HT-29 (cell line): ENCODE data around the gene TAPT1. TPM values are rescaled to one million over a fixed set of nuclear protein-coding genes. Genes with fewer than 3 reads are reported as not detected.

Source experiments
- DNase-seq: peaks from one replicate; pipeline ENCODE4 v3.0.0-alpha.2; 2015; ENCODE audit warnings: low spot score
- total RNA-seq: library from RNA; depleted of rRNA; stranded (reverse); fragments of >200 nt; shearing (Covaris generic); gene quantifications from 2 replicates; pipeline ENCODE4 v1.2.3, GENCODE V29; 2014

The TAPT1 gene
- total RNA-seq, 1 experiment from 2014 or later, result 6.7 TPM

DNA sequence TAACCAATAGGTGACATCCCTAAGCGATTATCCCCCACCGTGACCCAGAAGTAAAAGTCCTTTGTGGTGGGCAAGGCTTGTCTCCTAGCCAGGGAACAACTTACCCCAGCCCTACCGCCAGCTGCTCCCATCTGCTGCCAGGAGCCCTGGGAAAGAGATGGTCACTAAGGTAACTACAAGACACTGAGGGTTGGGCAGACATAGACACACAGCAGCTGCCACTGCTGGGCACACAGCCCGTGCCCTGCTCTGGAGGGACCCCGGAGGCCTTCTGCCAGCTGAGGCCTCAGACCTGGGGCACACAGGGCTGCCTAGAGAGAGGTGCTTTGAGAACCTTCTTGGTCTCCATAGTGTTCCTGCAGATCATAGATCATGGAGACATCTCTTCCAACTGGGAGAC is 89.4 kb downstream of the TAPT1 start:
- DNase-seq, result no peak

DNA sequence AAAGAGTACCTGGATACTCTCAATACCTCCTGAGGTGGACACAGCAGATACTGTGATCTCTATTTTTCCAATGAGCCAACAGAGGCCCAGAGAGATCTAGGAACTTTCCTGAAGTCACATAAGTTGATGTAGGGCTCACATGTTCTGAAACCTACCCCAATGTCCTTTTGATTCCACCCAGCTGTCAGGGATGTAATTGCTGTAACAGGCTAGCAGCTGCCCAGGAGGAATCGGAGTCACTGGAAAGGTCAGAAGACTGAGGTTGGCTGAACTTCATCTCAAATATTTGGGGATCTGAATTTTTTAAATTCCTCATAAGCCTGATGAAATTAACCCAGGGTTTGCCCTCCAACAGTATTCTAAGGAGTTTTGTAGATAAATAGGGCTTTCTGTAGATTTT is 90.0 kb downstream of the TAPT1 start:
- no peak for DNase-seq

DNA sequence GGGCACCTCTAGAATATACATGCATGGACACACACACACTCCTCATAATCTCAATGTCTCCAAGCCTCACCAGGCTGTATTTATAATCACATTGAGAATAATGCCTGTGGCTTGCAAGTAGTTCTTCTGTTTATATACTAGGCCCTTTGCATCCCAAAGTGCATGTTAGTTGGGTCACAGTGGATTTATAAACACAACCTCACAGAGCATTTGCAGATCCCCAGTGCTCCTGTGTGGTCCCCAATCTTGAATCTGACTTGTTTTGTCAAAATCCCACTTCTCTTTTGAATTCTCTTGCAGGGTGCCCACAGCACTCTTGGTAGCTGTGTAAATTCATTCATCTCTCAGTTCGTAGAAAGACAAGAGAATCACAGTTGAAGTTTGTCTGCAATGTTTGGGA is 92.9 kb downstream of the TAPT1 start:
- no peak for DNase-seq

DNA sequence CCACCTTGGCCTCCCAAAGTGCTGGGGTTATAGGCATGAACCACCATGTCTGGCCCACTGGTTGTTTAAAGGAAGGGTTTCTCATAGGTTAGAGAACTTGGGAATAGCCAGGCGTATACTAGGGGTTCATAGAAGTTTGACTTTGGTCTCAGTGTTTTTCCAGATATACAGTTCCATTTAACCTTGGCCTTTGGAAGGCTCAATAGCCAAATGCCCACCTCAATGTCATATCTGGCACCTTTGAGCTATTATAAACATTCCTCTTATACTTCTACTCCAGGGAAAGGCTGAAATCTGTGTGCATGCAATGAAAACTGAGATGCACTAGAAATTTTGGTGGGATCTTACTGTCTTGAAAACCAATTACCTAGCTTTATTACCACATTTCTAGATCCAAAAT is 95.0 kb downstream of the TAPT1 start:
- no peak for DNase-seq

DNA sequence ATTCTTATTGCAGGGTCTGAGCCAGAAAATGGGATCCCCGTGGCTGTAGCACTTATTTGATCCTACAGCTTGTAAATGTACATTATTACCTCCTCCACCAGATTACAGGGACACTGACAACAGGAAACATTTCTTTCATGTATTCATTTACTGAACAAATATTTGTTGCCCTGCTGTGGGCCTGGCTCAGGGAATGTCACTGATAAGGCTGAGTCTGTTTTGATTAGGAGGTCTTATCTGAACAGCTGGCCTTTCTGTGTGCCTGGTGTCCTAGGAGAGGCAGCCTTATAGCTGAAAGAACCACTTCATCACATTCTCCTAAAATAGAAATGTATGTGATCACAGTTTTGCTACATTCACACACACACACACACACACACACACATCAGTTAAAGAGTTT is 96.9 kb downstream of the TAPT1 start:
- no peak for DNase-seq

DNA sequence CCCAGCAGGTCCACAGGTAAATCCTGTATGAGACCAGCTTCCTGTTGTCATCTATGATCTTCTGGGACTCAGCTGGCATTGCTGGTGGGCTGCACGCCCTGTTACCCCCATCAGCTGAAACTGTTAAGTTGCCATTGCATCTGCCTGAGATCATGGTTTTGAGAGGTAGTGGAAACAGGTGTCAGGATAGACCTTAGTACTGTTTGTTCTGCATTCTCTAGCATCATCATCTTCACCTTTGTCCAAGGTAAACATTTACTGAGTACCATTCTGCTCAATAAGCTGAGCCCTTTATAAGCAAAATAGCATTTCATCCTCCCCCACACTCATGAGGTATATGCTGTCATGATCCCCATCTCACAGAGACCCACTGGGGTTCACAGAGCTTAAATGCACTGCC is 99.6 kb downstream of the TAPT1 start:
- DNase-seq, result no peak

DNA sequence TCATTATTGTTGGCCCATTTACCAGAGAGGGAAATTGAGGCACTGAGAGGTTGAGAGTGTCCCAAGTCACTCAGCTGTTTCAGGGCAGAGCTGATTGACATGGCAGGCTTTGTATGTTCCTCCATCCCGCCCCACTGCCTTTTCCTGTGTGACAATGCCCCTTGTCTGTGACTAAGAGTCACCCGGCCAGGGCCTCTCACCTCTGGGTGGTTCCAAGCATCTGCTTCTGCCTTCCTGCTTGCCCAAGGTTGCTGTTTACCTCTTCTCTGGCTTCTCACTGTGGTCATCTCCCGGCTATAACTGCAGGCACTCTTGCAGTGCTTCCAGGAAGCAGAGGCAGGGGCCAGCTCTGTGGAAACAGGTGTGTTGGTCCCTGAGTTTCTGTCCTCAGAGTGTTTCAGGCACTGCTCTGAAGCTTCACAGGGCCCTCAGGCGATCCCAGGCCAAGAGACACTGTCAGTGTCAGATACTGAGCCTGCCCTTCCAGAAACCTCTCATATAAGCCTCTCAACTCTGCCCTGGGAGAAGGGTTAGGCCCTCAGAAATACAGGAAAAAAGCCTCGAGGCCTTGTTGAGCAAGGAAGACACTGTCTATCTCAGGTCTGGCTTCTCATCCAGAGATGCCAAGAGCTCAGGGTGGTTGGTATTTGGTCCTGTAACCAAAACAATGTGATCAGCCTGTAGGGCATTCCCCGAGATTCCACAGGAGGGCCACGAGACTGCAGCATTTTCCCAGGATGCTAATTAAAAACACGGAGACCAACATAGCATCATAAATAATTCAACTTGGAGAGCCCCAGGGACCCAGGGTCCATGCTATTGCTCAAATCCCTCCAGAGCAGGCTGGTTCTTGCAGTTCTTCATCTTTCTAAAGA is 100.5 kb downstream of the TAPT1 start:
- DNase-seq, result peak; percentile 74

DNA sequence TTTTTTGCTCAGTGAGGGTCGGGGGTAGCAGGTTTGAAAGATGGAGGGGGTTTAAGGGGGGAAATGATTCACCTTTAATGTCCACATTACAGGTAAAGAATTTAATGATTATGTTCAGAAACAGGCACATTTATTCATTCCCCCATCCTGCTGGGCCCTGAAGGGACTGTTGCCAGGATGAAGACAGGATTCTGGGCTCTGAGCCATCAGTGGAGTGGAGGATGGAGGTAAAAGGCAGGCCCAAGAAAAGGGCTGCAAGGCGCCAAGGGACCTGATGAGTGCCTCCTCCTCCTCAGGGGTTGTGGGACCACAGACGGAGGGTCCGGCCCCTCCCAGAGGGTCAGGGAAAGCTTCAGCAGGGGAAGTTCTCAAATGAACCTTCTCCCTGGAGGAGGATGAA is 102.0 kb downstream of the TAPT1 start:
- DNase-seq, result no peak

DNA sequence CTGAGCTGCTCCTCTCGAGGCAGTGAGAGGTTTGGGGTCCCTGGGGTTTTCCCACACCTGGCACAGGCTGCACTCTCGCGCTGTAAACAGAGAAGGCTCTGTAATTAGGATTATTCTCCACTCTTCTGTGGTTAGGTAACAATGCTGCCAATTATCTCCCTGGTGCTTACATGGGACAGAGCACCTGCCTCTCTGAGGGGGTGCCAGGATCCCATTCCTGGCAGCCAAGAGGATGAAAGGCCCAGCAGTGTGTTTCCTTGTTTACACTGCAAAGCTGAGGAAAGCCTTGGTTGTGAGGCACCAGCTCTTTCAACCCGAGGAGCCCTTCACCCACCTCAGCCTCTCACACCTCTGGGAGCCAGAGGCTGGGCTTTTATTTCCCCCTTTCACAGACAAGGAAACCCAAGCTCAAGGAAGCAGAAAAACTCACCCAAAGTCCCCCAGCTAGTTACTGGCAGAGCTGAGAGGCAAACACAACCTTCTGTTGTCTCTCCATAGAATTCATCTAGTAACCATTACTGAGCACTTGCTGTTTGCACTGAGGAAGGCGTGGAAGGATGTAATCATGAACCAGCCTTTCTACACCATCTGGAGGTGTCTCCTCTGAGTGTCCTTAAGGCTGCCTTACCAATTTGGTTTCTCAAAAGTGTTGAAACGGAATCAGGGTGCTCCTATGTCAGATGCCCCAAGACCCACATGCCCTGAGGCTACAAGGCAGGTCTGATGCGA is 102.8 kb downstream of the TAPT1 start:
- peak; percentile 53 for DNase-seq

DNA sequence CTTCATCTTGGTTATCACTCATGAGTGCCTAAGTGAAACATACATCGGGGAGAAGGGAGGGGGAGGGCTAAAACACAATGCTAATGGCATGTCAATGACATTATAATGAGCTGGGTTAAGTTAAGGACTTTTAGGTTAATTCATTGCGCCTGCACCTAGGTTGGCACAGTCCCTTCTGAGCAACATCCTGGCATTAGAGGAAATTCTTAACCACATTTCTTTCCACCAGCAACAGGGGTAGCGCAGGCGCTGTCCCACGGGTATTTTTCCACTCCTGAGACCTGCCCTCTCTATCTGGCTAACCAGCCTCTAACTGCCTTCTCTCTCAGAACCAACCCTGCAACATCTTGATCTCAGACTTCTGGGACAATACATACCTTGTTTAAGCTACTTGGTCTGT is 103.5 kb downstream of the TAPT1 start:
- DNase-seq, result no peak

DNA sequence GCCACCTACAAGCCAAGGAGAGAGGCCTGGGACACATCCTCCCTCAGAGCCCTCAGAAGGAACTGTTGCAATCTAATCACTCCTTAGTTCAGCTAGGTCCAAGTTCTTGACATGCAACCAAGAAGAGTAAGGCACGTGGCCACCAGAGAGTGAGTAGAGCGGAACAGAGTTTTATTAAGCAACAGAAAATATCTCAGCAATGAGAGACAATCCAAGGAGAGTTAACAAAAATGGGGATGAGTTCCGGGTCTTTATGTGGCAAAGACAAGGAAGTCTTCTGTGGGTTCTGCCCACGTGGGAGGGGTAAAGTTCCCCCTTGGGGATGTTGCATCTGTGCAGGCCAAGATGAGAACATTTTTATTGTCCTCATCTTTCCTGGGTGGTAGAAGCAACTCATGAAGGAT is 104.0 kb downstream of the TAPT1 start:
- no peak for DNase-seq

DNA sequence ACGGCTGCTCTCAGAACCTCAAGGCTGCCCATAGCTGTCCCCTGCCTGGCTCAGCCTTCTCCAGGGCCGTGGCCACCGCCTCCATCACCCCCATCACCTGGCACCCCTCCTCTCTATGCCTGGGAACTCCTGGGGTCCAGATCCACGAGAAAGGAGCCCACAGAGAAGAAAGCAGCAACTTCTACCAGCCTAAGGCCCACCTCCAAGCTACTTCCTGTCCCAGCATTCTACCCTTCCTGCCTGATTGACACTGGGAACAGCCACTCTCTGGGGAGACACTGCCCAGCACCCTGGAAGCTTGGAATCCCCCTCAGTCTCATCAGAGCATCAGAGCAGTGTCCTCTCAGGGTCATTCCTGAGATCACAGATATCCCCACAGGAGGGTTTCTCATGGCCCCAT is 105.6 kb downstream of the TAPT1 start:
- no peak for DNase-seq

DNA sequence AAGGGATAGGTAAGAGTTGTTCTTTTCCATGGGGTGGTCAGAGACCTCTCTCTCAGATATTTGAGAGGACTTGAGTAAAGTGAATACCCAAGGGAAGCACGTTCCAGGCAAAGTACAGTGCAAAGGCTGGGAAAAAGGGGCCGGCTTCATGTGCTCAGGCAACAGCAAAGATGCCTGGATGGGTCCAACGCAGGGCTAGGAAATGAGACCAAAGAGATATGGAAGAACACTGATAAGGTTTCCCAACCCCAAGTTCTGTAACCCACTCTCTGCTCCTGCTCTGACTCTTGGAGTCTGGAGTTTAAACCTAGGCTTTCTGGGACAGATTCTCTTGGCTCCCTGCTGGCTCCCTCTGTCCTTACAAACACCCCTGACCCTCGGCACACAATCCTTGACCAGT is 106.3 kb downstream of the TAPT1 start:
- DNase-seq, result no peak

DNA sequence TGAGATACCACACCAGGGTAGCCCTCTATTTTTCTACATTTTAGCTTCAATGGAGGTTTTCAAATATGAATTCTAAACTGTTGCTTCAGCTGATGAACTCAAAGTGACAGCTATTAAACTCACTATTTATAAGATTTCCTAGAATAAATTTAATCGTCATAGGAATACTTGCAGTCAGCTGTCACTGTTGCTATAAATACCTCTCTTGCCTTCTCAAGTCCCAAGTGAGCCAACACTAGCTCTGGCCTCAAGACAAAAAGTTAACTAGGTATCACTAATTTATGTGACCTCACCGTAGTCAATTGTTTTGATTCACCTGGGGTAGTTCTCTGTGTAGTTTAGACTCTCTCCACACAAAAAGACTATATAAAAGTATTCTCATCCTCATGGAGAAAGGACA is 108.2 kb downstream of the TAPT1 start:
- no peak for DNase-seq

DNA sequence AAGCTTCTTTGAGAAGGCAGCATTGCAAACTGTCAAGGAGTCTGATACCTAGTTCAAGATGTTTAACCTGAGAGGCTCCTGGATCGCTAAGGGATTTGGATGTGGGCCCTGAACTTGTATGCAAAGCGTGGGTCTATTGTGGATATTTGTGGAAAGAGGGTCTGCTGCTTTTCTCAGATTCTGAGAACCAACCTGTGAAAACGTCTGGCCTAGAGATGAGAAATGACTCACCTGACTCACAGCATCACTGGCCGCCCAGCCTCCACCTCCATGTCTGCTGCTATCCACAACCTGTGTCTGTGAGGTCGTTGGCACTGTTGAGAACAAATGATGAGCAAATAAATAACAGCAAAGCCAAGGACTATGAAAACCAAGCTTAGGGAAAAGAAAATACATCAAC is 109.1 kb downstream of the TAPT1 start:
- no peak for DNase-seq

DNA sequence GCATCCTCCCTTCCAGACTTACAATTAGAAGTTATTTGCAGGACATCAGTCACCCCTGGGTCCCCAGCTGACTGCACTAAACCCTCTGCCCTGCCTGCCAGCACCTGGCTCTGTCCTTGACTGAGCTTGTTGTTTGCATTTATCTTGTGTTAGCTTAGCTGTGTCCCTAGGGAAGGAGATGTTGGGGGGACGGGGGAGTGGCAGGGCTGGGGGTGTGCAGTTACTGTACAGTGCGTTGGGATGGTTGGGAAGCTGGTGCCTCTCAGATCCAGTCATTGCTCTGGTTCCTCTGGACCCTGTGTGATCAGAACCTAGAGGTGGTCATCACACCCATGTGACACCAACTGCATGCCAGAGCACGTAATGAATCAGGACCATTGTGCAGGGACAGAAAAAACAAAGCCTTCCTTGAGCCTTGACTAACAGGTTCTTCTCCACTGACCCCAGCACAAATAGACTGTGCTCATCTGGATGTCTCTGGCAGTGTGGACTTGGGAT is 109.7 kb downstream of the TAPT1 start:
- DNase-seq, result no peak

DNA sequence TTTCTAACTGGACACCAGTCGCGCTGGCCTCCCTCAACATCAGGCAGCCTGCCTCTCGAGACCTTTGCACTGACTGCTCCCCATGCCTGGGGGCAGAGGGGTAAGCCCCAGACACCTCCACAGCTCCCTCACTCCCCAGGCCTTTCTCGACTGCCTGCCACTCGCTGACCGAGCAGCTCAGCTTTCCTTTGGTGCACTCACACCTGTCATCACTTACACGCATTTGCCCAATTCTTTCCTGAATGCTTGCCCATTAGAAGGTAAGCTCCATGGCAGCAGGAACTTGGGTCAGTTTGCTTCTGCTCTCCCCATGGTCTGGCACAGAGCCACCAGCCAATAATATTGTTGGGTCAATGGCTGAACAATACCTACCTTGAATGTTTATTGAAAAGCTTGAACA is 110.3 kb downstream of the TAPT1 start:
- no peak for DNase-seq

DNA sequence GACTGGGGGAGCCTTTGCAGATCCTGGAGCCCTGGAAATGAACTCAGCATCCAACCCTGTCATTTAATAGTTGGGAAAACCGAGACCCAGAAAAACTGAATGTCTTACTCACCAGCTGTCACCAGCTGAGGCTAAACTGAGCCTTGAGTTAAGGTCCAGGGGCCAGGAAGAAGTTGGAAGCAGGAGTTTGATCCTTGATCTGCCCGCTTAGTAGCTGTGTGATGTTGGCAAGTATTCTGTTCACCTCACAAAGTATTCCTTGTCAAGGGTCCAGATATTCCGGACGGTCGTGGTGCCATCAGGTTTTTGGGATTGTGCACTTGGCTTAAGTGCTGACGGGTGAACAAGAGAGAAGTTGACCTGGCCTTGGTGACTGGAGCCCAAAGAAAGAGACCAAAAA is 111.7 kb downstream of the TAPT1 start:
- no peak for DNase-seq

DNA sequence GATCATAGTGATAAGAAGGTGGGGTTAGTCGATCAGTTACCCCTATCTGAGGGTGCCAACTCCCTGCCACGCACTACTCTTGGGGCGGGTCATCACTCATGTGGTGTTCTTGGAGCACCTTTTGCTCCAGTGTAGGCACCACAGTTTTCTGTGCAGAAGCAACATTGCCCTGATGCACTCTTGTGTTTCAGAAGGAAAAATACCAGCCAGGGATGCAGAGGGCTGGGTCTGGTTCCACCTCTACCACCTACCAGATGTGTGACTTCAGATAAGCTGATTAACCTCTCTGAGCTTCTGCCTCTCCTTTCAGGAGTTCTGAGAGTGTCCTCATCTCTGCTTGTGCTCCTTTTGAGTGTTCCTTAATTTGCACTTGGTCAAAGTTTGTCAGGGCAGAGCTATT is 112.5 kb downstream of the TAPT1 start:
- DNase-seq, result no peak

DNA sequence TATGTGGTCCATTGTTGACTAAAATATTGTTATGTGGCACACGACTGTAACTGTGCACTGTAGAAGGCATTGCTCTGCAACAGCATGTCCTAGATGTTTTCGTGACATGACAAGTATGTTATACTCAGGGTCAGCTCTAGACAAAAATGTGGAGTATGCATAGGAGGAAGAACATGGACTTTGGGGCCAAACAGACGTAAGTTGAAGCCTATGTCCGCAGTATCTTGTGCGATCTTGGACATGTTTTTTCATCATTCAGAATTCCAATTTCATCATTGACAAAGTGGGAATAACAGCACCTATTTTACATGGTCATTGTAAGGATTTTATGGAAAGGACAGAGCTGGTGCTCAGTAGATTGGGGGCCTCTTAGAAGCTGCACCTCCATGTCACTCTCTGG is 114.7 kb downstream of the TAPT1 start:
- no peak for DNase-seq

DNA sequence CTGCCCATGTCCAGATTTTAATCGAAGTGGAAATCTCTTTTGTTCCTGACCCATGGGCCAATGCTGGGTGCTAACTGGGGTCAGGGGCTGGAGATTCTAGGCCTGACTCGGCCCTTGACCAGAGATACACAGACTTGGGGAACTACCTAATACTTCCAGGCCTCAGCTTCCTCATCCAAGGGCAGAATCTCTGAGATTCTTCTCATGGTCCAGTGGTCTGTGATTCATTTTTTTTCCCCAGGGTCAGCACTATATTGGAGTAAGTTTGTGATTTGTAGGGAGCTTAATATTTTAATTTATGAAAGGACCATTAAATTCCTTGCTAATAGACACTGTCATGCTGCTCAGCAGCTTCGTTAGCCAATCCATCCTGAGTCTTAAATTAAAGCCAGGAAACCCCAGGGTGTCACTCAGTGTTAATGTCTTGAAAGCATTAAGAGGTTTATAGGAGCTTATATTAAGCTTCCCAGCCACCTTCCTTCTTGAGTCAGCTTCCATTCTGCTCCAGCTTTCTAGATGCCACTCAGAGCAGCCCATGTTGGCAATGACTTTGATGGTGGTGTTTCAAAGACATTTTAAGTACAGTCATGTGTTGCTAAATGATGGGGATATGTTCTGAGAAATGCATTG is 115.5 kb downstream of the TAPT1 start:
- DNase-seq, result no peak
